GM23338 (cell line): ENCODE results near the gene TAOK3. TPM values are rescaled to one million over a fixed set of nuclear protein-coding genes. Genes with fewer than 3 reads are reported as not detected.

Experiments
- CREB1 ChIP-seq: fragments of 250-450 bp; sonication (Bioruptor Pico); IDR thresholded peaks from 2 replicates; pipeline ENCODE4 v1.5.0; 2020; ENCODE audit warnings: low read depth, mild to moderate bottlenecking, moderate library complexity
- EZH2 ChIP-seq: fragments of 200-600 bp; sonication (generic); IDR thresholded peaks from one replicate; pipeline ENCODE4 v1.8.0; 2017; ENCODE audit warnings: antibody characterized with exemption, mild to moderate bottlenecking, low read depth; ENCODE audit not compliant: unreplicated experiment
- polyA plus RNA-seq: library from polyadenylated mRNA; unstranded; fragments of >200 nt; fragmentation: Nextera tagmentation; extraction: Ambion mirVana; gene quantifications from 2 replicates; pipeline ENCODE4 v1.2.1, GENCODE V29; 2016
- total RNA-seq: library from RNA; depleted of rRNA; stranded (reverse); fragments of >200 nt; shearing (Covaris generic); gene quantifications from 2 replicates; pipeline ENCODE4 v1.2.3, GENCODE V29; 2014
- TF ChIP-seq, protein P1 (sequence below): fragments of 250-450 bp; sonication (Bioruptor Pico); IDR thresholded peaks from 2 replicates; pipeline ENCODE4 v1.5.0; 2020; ENCODE audit warnings: mild to moderate bottlenecking, moderate library complexity
- TF ChIP-seq, protein P2 (sequence below): IDR thresholded peaks from 2 replicates; pipeline ENCODE4 v1.6.1; 2016; ENCODE audit warnings: antibody characterized with exemption
- TF ChIP-seq, protein P3 (sequence below): IDR thresholded peaks from one replicate; pipeline ENCODE4 v1.6.1; 2018; ENCODE audit warnings: antibody characterized with exemption; ENCODE audit not compliant: unreplicated experiment

Gene TAOK3
- total and polyA plus RNA-seq, 2 experiments from 2014 or later = 7.6 to 20.4 TPM

DNA sequence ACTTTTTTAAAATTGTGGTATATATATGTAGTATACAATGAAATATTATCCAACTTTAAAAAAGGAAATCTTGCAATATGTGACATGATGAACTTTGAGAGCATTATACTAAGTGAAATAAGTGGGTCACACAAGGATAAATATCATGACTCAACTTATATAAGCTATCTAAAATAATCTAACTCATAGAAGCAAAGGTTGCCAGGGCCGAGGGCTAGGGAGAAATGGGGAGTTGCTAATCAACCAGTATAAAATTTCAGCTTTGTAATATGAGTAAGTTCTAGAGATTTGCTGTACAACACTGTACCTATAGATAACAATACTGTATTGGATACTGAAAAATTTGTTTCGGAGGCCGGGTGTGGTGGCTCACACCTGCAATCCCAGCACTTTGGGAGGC, 38.5 kb downstream of the TAOK3 start (continued):
- TF ChIP-seq, protein P1, sequence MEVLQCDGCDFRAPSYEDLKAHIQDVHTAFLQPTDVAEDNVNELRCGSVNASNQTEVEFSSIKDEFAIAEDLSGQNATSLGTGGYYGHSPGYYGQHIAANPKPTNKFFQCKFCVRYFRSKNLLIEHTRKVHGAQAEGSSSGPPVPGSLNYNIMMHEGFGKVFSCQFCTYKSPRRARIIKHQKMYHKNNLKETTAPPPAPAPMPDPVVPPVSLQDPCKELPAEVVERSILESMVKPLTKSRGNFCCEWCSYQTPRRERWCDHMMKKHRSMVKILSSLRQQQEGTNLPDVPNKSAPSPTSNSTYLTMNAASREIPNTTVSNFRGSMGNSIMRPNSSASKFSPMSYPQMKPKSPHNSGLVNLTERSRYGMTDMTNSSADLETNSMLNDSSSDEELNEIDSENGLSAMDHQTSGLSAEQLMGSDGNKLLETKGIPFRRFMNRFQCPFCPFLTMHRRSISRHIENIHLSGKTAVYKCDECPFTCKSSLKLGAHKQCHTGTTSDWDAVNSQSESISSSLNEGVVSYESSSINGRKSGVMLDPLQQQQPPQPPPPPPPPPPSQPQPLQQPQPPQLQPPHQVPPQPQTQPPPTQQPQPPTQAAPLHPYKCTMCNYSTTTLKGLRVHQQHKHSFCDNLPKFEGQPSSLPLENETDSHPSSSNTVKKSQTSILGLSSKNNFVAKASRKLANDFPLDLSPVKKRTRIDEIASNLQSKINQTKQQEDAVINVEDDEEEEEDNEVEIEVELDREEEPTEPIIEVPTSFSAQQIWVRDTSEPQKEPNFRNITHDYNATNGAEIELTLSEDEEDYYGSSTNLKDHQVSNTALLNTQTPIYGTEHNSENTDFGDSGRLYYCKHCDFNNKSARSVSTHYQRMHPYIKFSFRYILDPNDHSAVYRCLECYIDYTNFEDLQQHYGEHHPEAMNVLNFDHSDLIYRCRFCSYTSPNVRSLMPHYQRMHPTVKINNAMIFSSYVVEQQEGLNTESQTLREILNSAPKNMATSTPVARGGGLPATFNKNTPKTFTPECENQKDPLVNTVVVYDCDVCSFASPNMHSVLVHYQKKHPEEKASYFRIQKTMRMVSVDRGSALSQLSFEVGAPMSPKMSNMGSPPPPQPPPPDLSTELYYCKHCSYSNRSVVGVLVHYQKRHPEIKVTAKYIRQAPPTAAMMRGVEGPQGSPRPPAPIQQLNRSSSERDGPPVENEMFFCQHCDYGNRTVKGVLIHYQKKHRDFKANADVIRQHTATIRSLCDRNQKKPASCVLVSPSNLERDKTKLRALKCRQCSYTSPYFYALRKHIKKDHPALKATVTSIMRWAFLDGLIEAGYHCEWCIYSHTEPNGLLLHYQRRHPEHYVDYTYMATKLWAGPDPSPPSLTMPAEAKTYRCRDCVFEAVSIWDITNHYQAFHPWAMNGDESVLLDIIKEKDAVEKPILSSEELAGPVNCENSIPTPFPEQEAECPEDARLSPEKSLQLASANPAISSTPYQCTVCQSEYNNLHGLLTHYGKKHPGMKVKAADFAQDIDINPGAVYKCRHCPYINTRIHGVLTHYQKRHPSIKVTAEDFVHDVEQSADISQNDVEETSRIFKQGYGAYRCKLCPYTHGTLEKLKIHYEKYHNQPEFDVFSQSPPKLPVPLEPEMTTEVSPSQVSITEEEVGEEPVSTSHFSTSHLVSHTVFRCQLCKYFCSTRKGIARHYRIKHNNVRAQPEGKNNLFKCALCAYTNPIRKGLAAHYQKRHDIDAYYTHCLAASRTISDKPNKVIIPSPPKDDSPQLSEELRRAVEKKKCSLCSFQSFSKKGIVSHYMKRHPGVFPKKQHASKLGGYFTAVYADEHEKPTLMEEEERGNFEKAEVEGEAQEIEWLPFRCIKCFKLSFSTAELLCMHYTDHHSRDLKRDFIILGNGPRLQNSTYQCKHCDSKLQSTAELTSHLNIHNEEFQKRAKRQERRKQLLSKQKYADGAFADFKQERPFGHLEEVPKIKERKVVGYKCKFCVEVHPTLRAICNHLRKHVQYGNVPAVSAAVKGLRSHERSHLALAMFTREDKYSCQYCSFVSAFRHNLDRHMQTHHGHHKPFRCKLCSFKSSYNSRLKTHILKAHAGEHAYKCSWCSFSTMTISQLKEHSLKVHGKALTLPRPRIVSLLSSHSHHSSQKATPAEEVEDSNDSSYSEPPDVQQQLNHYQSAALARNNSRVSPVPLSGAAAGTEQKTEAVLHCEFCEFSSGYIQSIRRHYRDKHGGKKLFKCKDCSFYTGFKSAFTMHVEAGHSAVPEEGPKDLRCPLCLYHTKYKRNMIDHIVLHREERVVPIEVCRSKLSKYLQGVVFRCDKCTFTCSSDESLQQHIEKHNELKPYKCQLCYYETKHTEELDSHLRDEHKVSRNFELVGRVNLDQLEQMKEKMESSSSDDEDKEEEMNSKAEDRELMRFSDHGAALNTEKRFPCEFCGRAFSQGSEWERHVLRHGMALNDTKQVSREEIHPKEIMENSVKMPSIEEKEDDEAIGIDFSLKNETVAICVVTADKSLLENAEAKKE = no peak
- TF ChIP-seq, protein P2, sequence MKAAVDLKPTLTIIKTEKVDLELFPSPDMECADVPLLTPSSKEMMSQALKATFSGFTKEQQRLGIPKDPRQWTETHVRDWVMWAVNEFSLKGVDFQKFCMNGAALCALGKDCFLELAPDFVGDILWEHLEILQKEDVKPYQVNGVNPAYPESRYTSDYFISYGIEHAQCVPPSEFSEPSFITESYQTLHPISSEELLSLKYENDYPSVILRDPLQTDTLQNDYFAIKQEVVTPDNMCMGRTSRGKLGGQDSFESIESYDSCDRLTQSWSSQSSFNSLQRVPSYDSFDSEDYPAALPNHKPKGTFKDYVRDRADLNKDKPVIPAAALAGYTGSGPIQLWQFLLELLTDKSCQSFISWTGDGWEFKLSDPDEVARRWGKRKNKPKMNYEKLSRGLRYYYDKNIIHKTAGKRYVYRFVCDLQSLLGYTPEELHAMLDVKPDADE = no peak
- TF ChIP-seq EZH2 = no peak
- no peak for TF ChIP-seq CREB1 (CRISPR knock-in tag)
- TF ChIP-seq, protein P3, sequence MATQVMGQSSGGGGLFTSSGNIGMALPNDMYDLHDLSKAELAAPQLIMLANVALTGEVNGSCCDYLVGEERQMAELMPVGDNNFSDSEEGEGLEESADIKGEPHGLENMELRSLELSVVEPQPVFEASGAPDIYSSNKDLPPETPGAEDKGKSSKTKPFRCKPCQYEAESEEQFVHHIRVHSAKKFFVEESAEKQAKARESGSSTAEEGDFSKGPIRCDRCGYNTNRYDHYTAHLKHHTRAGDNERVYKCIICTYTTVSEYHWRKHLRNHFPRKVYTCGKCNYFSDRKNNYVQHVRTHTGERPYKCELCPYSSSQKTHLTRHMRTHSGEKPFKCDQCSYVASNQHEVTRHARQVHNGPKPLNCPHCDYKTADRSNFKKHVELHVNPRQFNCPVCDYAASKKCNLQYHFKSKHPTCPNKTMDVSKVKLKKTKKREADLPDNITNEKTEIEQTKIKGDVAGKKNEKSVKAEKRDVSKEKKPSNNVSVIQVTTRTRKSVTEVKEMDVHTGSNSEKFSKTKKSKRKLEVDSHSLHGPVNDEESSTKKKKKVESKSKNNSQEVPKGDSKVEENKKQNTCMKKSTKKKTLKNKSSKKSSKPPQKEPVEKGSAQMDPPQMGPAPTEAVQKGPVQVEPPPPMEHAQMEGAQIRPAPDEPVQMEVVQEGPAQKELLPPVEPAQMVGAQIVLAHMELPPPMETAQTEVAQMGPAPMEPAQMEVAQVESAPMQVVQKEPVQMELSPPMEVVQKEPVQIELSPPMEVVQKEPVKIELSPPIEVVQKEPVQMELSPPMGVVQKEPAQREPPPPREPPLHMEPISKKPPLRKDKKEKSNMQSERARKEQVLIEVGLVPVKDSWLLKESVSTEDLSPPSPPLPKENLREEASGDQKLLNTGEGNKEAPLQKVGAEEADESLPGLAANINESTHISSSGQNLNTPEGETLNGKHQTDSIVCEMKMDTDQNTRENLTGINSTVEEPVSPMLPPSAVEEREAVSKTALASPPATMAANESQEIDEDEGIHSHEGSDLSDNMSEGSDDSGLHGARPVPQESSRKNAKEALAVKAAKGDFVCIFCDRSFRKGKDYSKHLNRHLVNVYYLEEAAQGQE = no peak
